Endothelial cell (in vitro differentiated cells): ENCODE measurements around the gene ATP13A3. TPM values are rescaled to one million over a fixed set of nuclear protein-coding genes. Genes with fewer than 3 reads are reported as not detected.

ENCODE experiments used
- DNase-seq: peaks from one replicate; pipeline ENCODE4 v3.0.0; 2021; ENCODE audit warnings: low spot score
- H3K27ac Mint-ChIP-seq: one replicate; pipeline ENCODE4 v1.8.0; 2021; ENCODE audit warnings: mixed read lengths, inconsistent platforms; ENCODE audit not compliant: unreplicated experiment
- H3K27me3 Mint-ChIP-seq: one replicate; pipeline ENCODE4 v1.8.0; 2021; ENCODE audit warnings: mild to moderate bottlenecking, moderate library complexity, mixed read lengths, inconsistent platforms; ENCODE audit not compliant: unreplicated experiment
- H3K36me3 Mint-ChIP-seq: one replicate; pipeline ENCODE4 v1.8.0; 2021; ENCODE audit warnings: mild to moderate bottlenecking, low read depth, mixed read lengths, inconsistent platforms; ENCODE audit not compliant: unreplicated experiment
- H3K4me1 Mint-ChIP-seq: one replicate; pipeline ENCODE4 v1.8.0; 2021; ENCODE audit warnings: mild to moderate bottlenecking, mixed read lengths, inconsistent platforms; ENCODE audit not compliant: unreplicated experiment
- H3K4me3 Mint-ChIP-seq: one replicate; pipeline ENCODE4 v1.8.0; 2021; ENCODE audit warnings: mild to moderate bottlenecking, mixed read lengths, inconsistent platforms; ENCODE audit not compliant: unreplicated experiment
- H3K9me3 Mint-ChIP-seq: one replicate; pipeline ENCODE4 v1.8.0; 2021; ENCODE audit warnings: mixed read lengths, inconsistent platforms; ENCODE audit not compliant: unreplicated experiment
- CTCF ChIP-seq: fragments of 200-600 bp; sonication (generic); IDR thresholded peaks from one replicate; pipeline ENCODE4 v1.5.0; 2021; ENCODE audit warnings: antibody characterized with exemption; ENCODE audit not compliant: unreplicated experiment
- total RNA-seq: library from RNA; stranded (reverse); fragmentation: NEBNext Ultra II Directional; extraction: Animal tissue kit (Norgen Biotek cat#: 25700); gene quantifications from one replicate; pipeline ENCODE4 v1.2.1, GENCODE V29; 2021; ENCODE audit not compliant: unreplicated experiment

Gene ATP13A3
- total RNA-seq, 1 donor from 2014 or later: 32.1 TPM

DNA sequence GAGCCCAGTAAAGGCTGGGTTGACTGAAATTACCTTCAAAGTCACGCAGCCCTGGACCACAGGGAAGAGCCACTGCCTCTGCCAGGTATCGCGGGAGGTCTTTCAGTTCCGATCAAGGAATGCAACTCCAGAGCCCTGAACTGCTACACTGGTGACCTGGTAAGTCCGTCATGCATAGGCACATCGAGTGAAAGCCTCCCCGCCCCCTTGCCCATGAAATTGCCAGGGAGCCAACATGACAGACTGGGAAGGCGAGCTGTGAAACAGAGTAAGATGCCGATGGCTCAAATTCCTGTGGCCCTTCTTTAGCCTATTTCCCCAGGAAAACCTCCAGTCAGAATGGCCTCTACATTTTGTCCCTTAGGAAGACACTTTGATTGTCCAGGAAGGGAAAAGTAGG lies 85.5 kb downstream of the ATP13A3 start:
- no peak overlapping the region for H3K4me3 Mint-ChIP-seq
- peaks cover 2% of the 10 kb centered on the region for H3K27me3 Mint-ChIP-seq
- H3K4me1 Mint-ChIP-seq: peaks cover 24% of the 10 kb centered on the region
- H3K27ac Mint-ChIP-seq: no peak overlapping the region
- H3K9me3 Mint-ChIP-seq: no peaks in the 10 kb centered on the region
- no peaks in the 10 kb centered on the region for H3K36me3 Mint-ChIP-seq
- TF ChIP-seq CTCF: no peak
- DNase-seq: no peak

GRCh38 chr3:194399874-194400411 lies 86.9 kb downstream of the ATP13A3 start:
- no peak overlapping the region for H3K27ac Mint-ChIP-seq
- no peak for TF ChIP-seq CTCF
- H3K27me3 Mint-ChIP-seq: peaks cover 8% of the 10 kb centered on the region
- no peak overlapping the region for H3K4me3 Mint-ChIP-seq
- DNase-seq: no peak
- no peaks in the 10 kb centered on the region for H3K9me3 Mint-ChIP-seq
- peaks cover 34% of the 10 kb centered on the region for H3K4me1 Mint-ChIP-seq
- no peaks in the 10 kb centered on the region for H3K36me3 Mint-ChIP-seq

GRCh38 chr3:194399166-194399565 lies 87.6 kb downstream of the ATP13A3 start, which contains the start of gene GP5:
Gene GP5, minus strand, starts transcription at chr3:194399266. Its CDS starts 984 bp downstream, at chr3:194398282.
- no peaks in the 10 kb centered on the region for H3K36me3 Mint-ChIP-seq
- no peak for DNase-seq
- TF ChIP-seq CTCF: no peak
- peaks cover 34% of the 10 kb centered on the region for H3K4me1 Mint-ChIP-seq
- H3K27me3 Mint-ChIP-seq: peaks cover 10% of the 10 kb centered on the region
- no peak within 1 kb of the TSS for H3K27ac Mint-ChIP-seq
- no peak within 1 kb of the TSS for H3K4me3 Mint-ChIP-seq
- H3K9me3 Mint-ChIP-seq: no peaks in the 10 kb centered on the region

GRCh38 chr3:194397757-194398312 lies 89.0 kb downstream of the ATP13A3 start:
- H3K27me3 Mint-ChIP-seq: peaks cover 10% of the 10 kb centered on the region
- H3K27ac Mint-ChIP-seq: no peak overlapping the region
- no peak overlapping the region for H3K4me3 Mint-ChIP-seq
- no peak for TF ChIP-seq CTCF
- H3K4me1 Mint-ChIP-seq: peaks cover 34% of the 10 kb centered on the region
- no peaks in the 10 kb centered on the region for H3K9me3 Mint-ChIP-seq
- DNase-seq: no peak
- H3K36me3 Mint-ChIP-seq: no peaks in the 10 kb centered on the region
